ENCODE results near the gene CISD1.

GRCh38 chr10:58305821-58306220, 36.9 kb downstream of the CISD1 start:
- TF ChIP-seq GATA2 (IDR thresholded peaks at IDR 0.05; ENCODE audit: low read depth, low read length) (no peak), GATA3 (IDR thresholded peaks at IDR 0.05; ENCODE audit: low read depth, low read length) (no peak)

Data from SH-SY5Y (cell line).